ENCODE results near the gene EXOC2. TPM values are rescaled to one million over a fixed set of nuclear protein-coding genes. Genes with fewer than 3 reads are reported as not detected.

Gene EXOC2
- total and polyA plus RNA-seq, 8 donors, result 2.5 to 10.3 (median 6.4) TPM

- 51 to 62% methylated on average over 9 of the region's 9 CpGs for WGBS, 2 donors
- H3K4me3 ChIP-seq, result no peak overlapping the region
- FAIRE-seq, result no peak
- no peak for DNase-seq
- ATAC-seq, result no peak
- TF ChIP-seq, protein P1, sequence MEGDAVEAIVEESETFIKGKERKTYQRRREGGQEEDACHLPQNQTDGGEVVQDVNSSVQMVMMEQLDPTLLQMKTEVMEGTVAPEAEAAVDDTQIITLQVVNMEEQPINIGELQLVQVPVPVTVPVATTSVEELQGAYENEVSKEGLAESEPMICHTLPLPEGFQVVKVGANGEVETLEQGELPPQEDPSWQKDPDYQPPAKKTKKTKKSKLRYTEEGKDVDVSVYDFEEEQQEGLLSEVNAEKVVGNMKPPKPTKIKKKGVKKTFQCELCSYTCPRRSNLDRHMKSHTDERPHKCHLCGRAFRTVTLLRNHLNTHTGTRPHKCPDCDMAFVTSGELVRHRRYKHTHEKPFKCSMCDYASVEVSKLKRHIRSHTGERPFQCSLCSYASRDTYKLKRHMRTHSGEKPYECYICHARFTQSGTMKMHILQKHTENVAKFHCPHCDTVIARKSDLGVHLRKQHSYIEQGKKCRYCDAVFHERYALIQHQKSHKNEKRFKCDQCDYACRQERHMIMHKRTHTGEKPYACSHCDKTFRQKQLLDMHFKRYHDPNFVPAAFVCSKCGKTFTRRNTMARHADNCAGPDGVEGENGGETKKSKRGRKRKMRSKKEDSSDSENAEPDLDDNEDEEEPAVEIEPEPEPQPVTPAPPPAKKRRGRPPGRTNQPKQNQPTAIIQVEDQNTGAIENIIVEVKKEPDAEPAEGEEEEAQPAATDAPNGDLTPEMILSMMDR (IDR thresholded peaks at IDR 0.05), result no peak
- no peaks in the 10 kb centered on the region for H3K4me1 ChIP-seq
- intact Hi-C loops (cut with DNase I), result no loop called here
- H3K27ac ChIP-seq, result no peak overlapping the region
- no peaks in the 10 kb centered on the region for H3K27me3 ChIP-seq
- no peaks in the 10 kb centered on the region for H3K36me3 ChIP-seq
- H3K9me3 ChIP-seq, result no peaks in the 10 kb centered on the region
These were observed 240.5 kb downstream of the EXOC2 start for GRCh38 chr6:452301-453067.

DNA sequence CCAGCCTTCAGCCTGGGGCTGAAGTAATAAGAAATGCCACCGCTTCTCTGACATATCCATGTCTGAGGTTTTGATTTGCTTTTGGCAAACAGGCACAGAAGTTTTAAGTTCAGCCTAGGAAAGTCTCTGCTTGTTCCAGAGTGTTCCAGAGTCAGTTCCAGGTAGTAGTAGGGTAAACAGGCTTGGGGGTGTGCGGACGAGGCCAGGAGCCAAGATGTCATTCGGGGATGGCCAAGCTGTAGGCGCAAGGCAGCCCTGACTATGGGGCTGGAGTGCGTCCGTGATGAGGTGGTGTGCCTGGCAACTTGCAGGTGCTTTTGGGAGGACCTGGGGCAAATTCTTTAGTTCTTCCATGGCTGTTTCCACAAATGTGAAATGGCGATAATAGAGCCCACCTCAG, 241.1 kb downstream of the EXOC2 start:
- FAIRE-seq (no peak), ATAC-seq (no peak), DNase-seq (no peak)
- Histone ChIP-seq H3K4me1 (no peaks in the 10 kb centered on the region), H3K27me3 (no peaks in the 10 kb centered on the region), H3K4me3 (no peak overlapping the region), H3K9me3 (no peaks in the 10 kb centered on the region), H3K36me3 (no peaks in the 10 kb centered on the region), H3K27ac (no peak overlapping the region)
- intact Hi-C loops (cut with DNase I), result no loop called here
- WGBS, 2 donors, result 71 to 86% methylated on average over 8 of the region's 8 CpGs
- TF ChIP-seq, protein P1 (IDR thresholded peaks at IDR 0.05), result no peak

DNA sequence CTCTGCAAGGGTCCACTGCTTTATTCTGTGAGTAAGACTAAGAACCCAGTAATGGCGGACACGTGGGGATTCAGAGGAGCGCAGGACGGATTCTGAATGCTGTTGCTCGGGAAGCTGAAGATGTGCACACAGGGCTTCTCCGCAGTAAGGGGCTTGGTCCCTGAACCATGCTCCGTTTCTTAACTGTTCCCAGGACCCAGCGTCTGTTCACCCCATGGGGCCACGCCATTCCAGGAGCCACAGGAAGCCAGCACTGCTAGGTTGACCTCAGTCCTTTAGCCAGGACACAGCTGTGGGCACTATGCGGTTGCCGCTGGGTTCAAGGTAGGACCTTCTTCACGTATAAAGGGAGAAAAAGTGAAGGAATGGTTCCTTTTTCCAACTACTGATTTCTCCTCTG, 241.6 kb downstream of the EXOC2 start:
- ATAC-seq, result no peak
- TF ChIP-seq, protein P1 (IDR thresholded peaks at IDR 0.05), result no peak
- H3K27ac ChIP-seq, result no peak overlapping the region
- 76 to 83% methylated on average over 12 of the region's 12 CpGs for WGBS, 2 donors
- no peaks in the 10 kb centered on the region for H3K9me3 ChIP-seq
- H3K36me3 ChIP-seq, result no peaks in the 10 kb centered on the region
- no peak for FAIRE-seq
- no peaks in the 10 kb centered on the region for H3K27me3 ChIP-seq
- DNase-seq, result no peak
- no peak overlapping the region for H3K4me3 ChIP-seq
- no peaks in the 10 kb centered on the region for H3K4me1 ChIP-seq
- intact Hi-C loops (cut with DNase I), result no loop called here

GRCh38 chr6:449486-450419, 243.2 kb downstream of the EXOC2 start:
- TF ChIP-seq, protein P1 (IDR thresholded peaks at IDR 0.05), result no peak
- no peak for ATAC-seq
- Histone ChIP-seq H3K27me3 (no peaks in the 10 kb centered on the region), H3K36me3 (no peaks in the 10 kb centered on the region), H3K9me3 (no peaks in the 10 kb centered on the region), H3K4me1 (no peaks in the 10 kb centered on the region), H3K4me3 (no peak overlapping the region), H3K27ac (no peak overlapping the region)
- intact Hi-C loops (cut with DNase I), result no loop called here
- 87 to 89% methylated on average over 52 to 62 of the region's 62 CpGs for WGBS, 2 donors
- no peak for FAIRE-seq
- DNase-seq, result no peak

Measured in pancreas (tissue), 10 donors.